Endothelial cell of umbilical vein (primary cell): ENCODE data around the gene LDB3.

Experiments used
- CTCF ChIP-seq, 2 donors: IDR thresholded peaks; 1 replicate in 1 of 2; 2 replicates in 1 of 2; pipeline ENCODE4 v1.5.1; 2011; ENCODE audit warnings: low read length in 2 of 2, mild to moderate bottlenecking in 2 of 2, moderate library complexity in 2 of 2, control low read depth in 1 of 2, inconsistent platforms in 1 of 2, low read depth in 1 of 2; ENCODE audit not compliant: insufficient read depth in 1 of 2; ENCODE audit errors: extremely low read depth in 1 of 2
- EZH2 ChIP-seq: IDR thresholded peaks from 2 replicates; pipeline ENCODE4 v1.6.1; 2012; ENCODE audit warnings: borderline replicate concordance, low read depth, mild to moderate bottlenecking, moderate library complexity, low read length, inconsistent platforms; ENCODE audit not compliant: severe bottlenecking
- FOS ChIP-seq: IDR thresholded peaks from 2 replicates; pipeline ENCODE4 v1.6.1; 2011; ENCODE audit warnings: mild to moderate bottlenecking, low read length, moderate library complexity, borderline replicate concordance; ENCODE audit not compliant: insufficient read depth
- GATA2 ChIP-seq: IDR thresholded peaks from 2 replicates; pipeline ENCODE4 v1.7.0; 2011; ENCODE audit warnings: low read depth, mild to moderate bottlenecking, moderate library complexity, mixed read lengths, low read length; ENCODE audit not compliant: insufficient read length, insufficient read depth
- JUN ChIP-seq: IDR thresholded peaks from 2 replicates; pipeline ENCODE4 v1.6.1; 2011; ENCODE audit warnings: borderline replicate concordance, low read depth; ENCODE audit not compliant: insufficient read length, insufficient read depth
- MAX ChIP-seq: IDR thresholded peaks from 2 replicates; pipeline ENCODE4 v1.6.1; 2011; ENCODE audit not compliant: insufficient read depth, insufficient read length
- MYC ChIP-seq: IDR thresholded peaks from one replicate; pipeline ENCODE4 v1.6.1; 2011; ENCODE audit warnings: mild to moderate bottlenecking, low read depth, low read length
- POLR2A ChIP-seq: IDR thresholded peaks from 2 replicates; pipeline ENCODE4 v1.6.1; 2012; ENCODE audit warnings: low read depth, mild to moderate bottlenecking, control low read depth, low read length
- POLR2AphosphoS5 ChIP-seq: IDR thresholded peaks from 2 replicates; pipeline ENCODE4 v1.6.1; 2012; ENCODE audit warnings: low read depth, mild to moderate bottlenecking, control low read depth, low read length, moderate library complexity; ENCODE audit not compliant: insufficient read depth

GRCh38 chr10:86752311-86752710 is 84.0 kb downstream of the LDB3 start:
- no peak for TF ChIP-seq CTCF (IDR thresholded peaks at IDR 0.05; ENCODE audit: extremely low read depth in 1 of 2, insufficient read depth in 1 of 2, low read depth in 1 of 2, low read length in 2 of 2)
- no peak for TF ChIP-seq EZH2
- no peak for TF ChIP-seq MAX
- TF ChIP-seq POLR2A: no peak
- TF ChIP-seq POLR2AphosphoS5: no peak
- TF ChIP-seq FOS: no peak
- TF ChIP-seq JUN: no peak
- TF ChIP-seq GATA2: no peak
- TF ChIP-seq MYC: no peak
